Gastroesophageal sphincter (tissue), 4 donors: Measurements from ENCODE around the gene NCKAP5. TPM values are rescaled to one million over a fixed set of nuclear protein-coding genes. Genes with fewer than 3 reads are reported as not detected.

Experiments
- ATAC-seq: fragments of 150-250 bp; one replicate; pipeline ENCODE4 v1.9.1; 2016; ENCODE audit warnings: mild to moderate bottlenecking, moderate library complexity
- H3K27ac ChIP-seq, 4 donors: fragments of 200-600 bp; sonication (generic) in 3 of 4; 1 replicate in 3 of 4; 2 replicates in 1 of 4; pipeline ENCODE4 v1.5.1; 2016 to 2019
- H3K27me3 ChIP-seq: fragments of 200-600 bp; sonication (generic); one replicate; pipeline ENCODE4 v1.5.1; 2019
- H3K36me3 ChIP-seq, 2 donors: fragments of 200-600 bp; sonication (generic); one replicate each; pipeline ENCODE4 v1.5.1; 2019; ENCODE audit warnings: control low read depth in 1 of 2
- H3K4me1 ChIP-seq, 3 donors: fragments of 200-600 bp; sonication (generic); 1 replicate in 2 of 3; 2 replicates in 1 of 3; pipeline ENCODE4 v1.5.1; 2016 to 2019; ENCODE audit warnings: control low read depth in 2 of 3
- H3K4me3 ChIP-seq, 2 donors: fragments of 200-600 bp; sonication (generic); one replicate each; pipeline ENCODE4 v1.5.1; 2019; ENCODE audit warnings: mild to moderate bottlenecking in 1 of 2, moderate library complexity in 1 of 2
- H3K9me3 ChIP-seq, 3 donors: fragments of 200-600 bp; sonication (generic); one replicate each; pipeline ENCODE4 v1.5.1; 2017 to 2019; ENCODE audit warnings: control low read depth in 2 of 3
- EP300 ChIP-seq: sonication (generic); formaldehyde crosslinking; IDR thresholded peaks from one replicate; pipeline ENCODE4 v1.6.1; 2017; ENCODE audit warnings: antibody characterized with exemption, mild to moderate bottlenecking
- POLR2A ChIP-seq, 2 donors: fragments of 450-650 bp; IDR thresholded peaks; one replicate each; pipeline ENCODE4 v1.6.1; 2017; ENCODE audit warnings: antibody characterized with exemption in 2 of 2, mild to moderate bottlenecking in 2 of 2, moderate library complexity in 1 of 2
- POLR2AphosphoS5 ChIP-seq: sonication (generic); formaldehyde crosslinking; IDR thresholded peaks from one replicate; pipeline ENCODE4 v1.6.1; 2017; ENCODE audit warnings: antibody characterized with exemption
- WGBS, 2 donors: methylation state at CpG; one replicate each; pipeline ENCODE4 v1.1.5; 2018; ENCODE audit warnings: low coverage in 1 of 2; 5-methylcytosine and 5-hydroxymethylcytosine counted together
- total RNA-seq, 4 donors: library from RNA; depleted of rRNA; stranded (reverse); fragments of >200 nt; gene quantifications; one replicate each; pipeline ENCODE4 v1.1.0, GENCODE V29; 2016
- TF ChIP-seq, protein P1 (sequence below), 4 experiments: fragments of 200-600 bp in 2 of 4; fragments of 450-650 bp in 2 of 4; sonication (generic) in 1 of 4; IDR thresholded peaks; one replicate each; pipeline ENCODE4 v1.5.1; 2017 to 2019; ENCODE audit warnings: antibody characterized with exemption in 4 of 4, mild to moderate bottlenecking in 2 of 4, moderate library complexity in 2 of 4

NCKAP5 gene
- total RNA-seq, 4 donors from 2014 or later: 0.16 to 0.57 (median 0.33) TPM

DNA sequence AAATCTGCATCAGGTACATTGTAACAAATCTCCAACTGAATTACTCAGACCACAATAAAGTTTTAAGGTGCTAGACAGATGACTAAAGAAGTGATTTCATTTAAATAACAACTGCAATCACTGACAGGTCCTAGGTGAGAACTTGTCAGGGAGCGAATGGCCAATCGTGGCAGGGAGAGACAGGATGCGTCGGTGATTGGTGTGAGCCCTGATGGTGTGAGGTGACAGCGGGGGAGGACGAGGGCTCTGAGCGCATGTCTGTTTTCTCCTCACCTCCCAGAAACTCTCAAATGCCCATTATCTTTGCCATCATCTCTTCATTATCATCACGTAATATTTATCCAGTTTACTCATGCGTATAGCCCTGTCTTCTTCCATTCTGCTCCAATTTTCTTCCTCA is 690.3 kb downstream of the NCKAP5 start:
- Histone ChIP-seq H3K27ac (no peak overlapping the region), H3K4me1 (no peaks in the 10 kb centered on the region), H3K9me3 (no peaks in the 10 kb centered on the region), H3K4me3 (no peak overlapping the region), H3K36me3 (no peaks in the 10 kb centered on the region), H3K27me3 (no peaks in the 10 kb centered on the region)
- no peak for TF ChIP-seq POLR2A (IDR thresholded peaks at IDR 0.05)
- TF ChIP-seq EP300: no peak
- TF ChIP-seq, protein P1, sequence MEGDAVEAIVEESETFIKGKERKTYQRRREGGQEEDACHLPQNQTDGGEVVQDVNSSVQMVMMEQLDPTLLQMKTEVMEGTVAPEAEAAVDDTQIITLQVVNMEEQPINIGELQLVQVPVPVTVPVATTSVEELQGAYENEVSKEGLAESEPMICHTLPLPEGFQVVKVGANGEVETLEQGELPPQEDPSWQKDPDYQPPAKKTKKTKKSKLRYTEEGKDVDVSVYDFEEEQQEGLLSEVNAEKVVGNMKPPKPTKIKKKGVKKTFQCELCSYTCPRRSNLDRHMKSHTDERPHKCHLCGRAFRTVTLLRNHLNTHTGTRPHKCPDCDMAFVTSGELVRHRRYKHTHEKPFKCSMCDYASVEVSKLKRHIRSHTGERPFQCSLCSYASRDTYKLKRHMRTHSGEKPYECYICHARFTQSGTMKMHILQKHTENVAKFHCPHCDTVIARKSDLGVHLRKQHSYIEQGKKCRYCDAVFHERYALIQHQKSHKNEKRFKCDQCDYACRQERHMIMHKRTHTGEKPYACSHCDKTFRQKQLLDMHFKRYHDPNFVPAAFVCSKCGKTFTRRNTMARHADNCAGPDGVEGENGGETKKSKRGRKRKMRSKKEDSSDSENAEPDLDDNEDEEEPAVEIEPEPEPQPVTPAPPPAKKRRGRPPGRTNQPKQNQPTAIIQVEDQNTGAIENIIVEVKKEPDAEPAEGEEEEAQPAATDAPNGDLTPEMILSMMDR (IDR thresholded peaks at IDR 0.05): no peak
- no peak for TF ChIP-seq POLR2AphosphoS5
- WGBS, 2 donors: 74 to 90% methylated on average over 8 to 9 of the region's 9 CpGs
- ATAC-seq: no peak

- Histone ChIP-seq H3K9me3 (no peaks in the 10 kb centered on the region), H3K36me3 (no peaks in the 10 kb centered on the region), H3K4me3 (no peak overlapping the region), H3K27me3 (no peaks in the 10 kb centered on the region), H3K4me1 (no peaks in the 10 kb centered on the region), H3K27ac (no peak overlapping the region)
- 83 to 84% methylated on average over 5 of the region's 5 CpGs for WGBS, 2 donors
- no peak for ATAC-seq
- no peak for TF ChIP-seq POLR2AphosphoS5
- TF ChIP-seq, protein P1 (IDR thresholded peaks at IDR 0.05): no peak
- no peak for TF ChIP-seq EP300
- no peak for TF ChIP-seq POLR2A (IDR thresholded peaks at IDR 0.05)
Measured at GRCh38 chr2:132876745-132877391, 691.4 kb downstream of the NCKAP5 start.

- Histone ChIP-seq H3K4me3 (no peak overlapping the region), H3K36me3 (no peaks in the 10 kb centered on the region), H3K4me1 (no peaks in the 10 kb centered on the region), H3K27me3 (no peaks in the 10 kb centered on the region), H3K27ac (no peak overlapping the region), H3K9me3 (no peaks in the 10 kb centered on the region)
- WGBS, 2 donors: 90 to 95% methylated on average over 1 to 3 of the region's 3 CpGs
- TF ChIP-seq POLR2AphosphoS5 (no peak), EP300 (no peak), POLR2A (IDR thresholded peaks at IDR 0.05) (no peak)
- TF ChIP-seq, protein P1 (IDR thresholded peaks at IDR 0.05): no peak
- no peak for ATAC-seq
Measured at GRCh38 chr2:132875193-132875592, 693.1 kb downstream of the NCKAP5 start.

GRCh38 chr2:132873738-132874137 is 694.5 kb downstream of the NCKAP5 start:
- Histone ChIP-seq H3K27ac (no peak overlapping the region), H3K36me3 (no peaks in the 10 kb centered on the region), H3K4me1 (no peaks in the 10 kb centered on the region), H3K9me3 (no peaks in the 10 kb centered on the region), H3K4me3 (no peak overlapping the region), H3K27me3 (no peaks in the 10 kb centered on the region)
- TF ChIP-seq POLR2A (IDR thresholded peaks at IDR 0.05) (no peak), EP300 (no peak), POLR2AphosphoS5 (no peak)
- TF ChIP-seq, protein P1 (IDR thresholded peaks at IDR 0.05): no peak
- no peak for ATAC-seq
- 92 to 96% methylated on average over 4 of the region's 4 CpGs for WGBS, 2 donors

GRCh38 chr2:132871831-132872230 is 696.4 kb downstream of the NCKAP5 start:
- H3K36me3 ChIP-seq: no peaks in the 10 kb centered on the region
- no peak overlapping the region for H3K27ac ChIP-seq
- H3K4me1 ChIP-seq: no peaks in the 10 kb centered on the region
- ATAC-seq: no peak
- H3K27me3 ChIP-seq: no peaks in the 10 kb centered on the region
- WGBS, 2 donors: 74 to 84% methylated on average over 3 of the region's 4 CpGs
- no peak overlapping the region for H3K4me3 ChIP-seq
- TF ChIP-seq EP300: no peak
- no peak for TF ChIP-seq POLR2A (IDR thresholded peaks at IDR 0.05)
- TF ChIP-seq, protein P1 (IDR thresholded peaks at IDR 0.05): no peak
- TF ChIP-seq POLR2AphosphoS5: no peak
- no peaks in the 10 kb centered on the region for H3K9me3 ChIP-seq
